ENCODE data around the gene NRDC.

- TF ChIP-seq POLR2A (IDR thresholded peaks at IDR 0.05; ENCODE audit: low read depth, low read length) (peak; percentile 35; the same call in 1 of the 2 replicates), POLR2AphosphoS5 (IDR thresholded peaks at IDR 0.05; ENCODE audit: low read depth, low read length) (no peak)
Measured at GRCh38 chr1:51788938-51789337, 89.6 kb downstream of the NRDC start.

All from GM12892 (cell line).